SK-N-MC (cell line): ENCODE results near the gene UBL5.

Experiments
- DNase-seq: peaks from one replicate; pipeline ENCODE4 v3.0.0-alpha.2; 2011; ENCODE audit warnings: low read depth, low spot score
- H3K27ac ChIP-seq: fragments of 200-600 bp; sonication (generic); 2 replicates; pipeline ENCODE4 v1.5.1; 2016; ENCODE audit warnings: mixed run types
- H3K36me3 ChIP-seq: fragments of 200-600 bp; sonication (generic); 2 replicates; pipeline ENCODE4 v1.6.1; 2017; ENCODE audit warnings: antibody characterized with exemption, low read length, mixed read lengths; ENCODE audit not compliant: insufficient read depth
- H3K4me3 ChIP-seq: fragments of 200-600 bp; sonication (generic); 2 replicates; pipeline ENCODE4 v1.5.1; 2016
- H3K9ac ChIP-seq: fragments of 200-600 bp; sonication (generic); 2 replicates; pipeline ENCODE4 v1.8.0; 2017; ENCODE audit warnings: mixed run types, mixed read lengths; ENCODE audit not compliant: insufficient read length
- H3K9me3 ChIP-seq: fragments of 200-600 bp; sonication (generic); 2 replicates; pipeline ENCODE4 v1.6.1; 2017; ENCODE audit warnings: low read depth, mild to moderate bottlenecking, antibody characterized with exemption, low read length, moderate library complexity, mixed read lengths
- EZH2 ChIP-seq: fragments of 200-600 bp; sonication (generic); IDR thresholded peaks from one replicate; pipeline ENCODE4 v1.6.1; 2017; ENCODE audit warnings: antibody characterized with exemption
- FOXP2 ChIP-seq: optimal IDR thresholded peaks from 2 replicates; pipeline ENCODE3; 2011; ENCODE audit warnings: mild to moderate bottlenecking, moderate library complexity; ENCODE audit not compliant: insufficient read depth; ENCODE audit errors: extremely low read length, control extremely low read depth
- POLR2AphosphoS5 ChIP-seq: IDR thresholded peaks from 2 replicates; pipeline ENCODE4 v1.6.1; 2012; ENCODE audit warnings: mild to moderate bottlenecking, low read depth, low read length, borderline replicate concordance

The UBL5 gene

DNA sequence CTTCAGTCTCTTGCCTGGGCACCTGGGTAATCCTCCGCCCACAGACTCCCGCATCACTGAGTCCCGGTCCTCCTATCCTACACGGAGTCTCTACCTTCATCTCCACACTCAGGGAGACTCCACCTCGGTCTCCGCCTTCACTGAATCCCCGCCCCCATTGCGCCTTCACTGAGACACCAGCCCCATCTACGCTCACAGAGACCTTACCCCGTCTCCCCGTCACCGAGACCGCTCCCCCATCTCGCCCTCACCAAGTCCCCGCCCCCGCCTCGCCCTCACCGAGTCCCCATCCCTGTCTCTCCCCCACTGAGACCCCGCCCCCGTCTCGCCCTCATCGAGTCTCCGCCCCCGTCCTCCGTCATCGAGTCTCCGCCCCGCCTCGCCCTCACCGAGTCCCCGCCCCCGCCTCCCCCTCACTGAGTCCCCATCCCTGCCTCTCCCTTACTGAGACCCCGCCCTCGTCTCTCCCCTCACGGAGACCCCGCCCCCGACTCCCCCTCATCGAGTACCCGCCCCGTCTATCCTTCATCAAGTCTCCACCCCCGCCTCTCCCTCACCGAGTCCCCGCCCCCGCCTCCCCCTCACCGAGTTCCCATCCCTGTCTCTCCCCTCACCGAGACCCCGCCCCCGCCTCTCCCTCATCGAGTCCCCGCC lies 36.0 kb upstream of the UBL5 start:
- H3K27ac ChIP-seq = no peak overlapping the region
- H3K36me3 ChIP-seq = no peaks in the 10 kb centered on the region
- DNase-seq = peak; percentile 34
- no peak for TF ChIP-seq FOXP2
- no peak for TF ChIP-seq POLR2AphosphoS5
- no peak for TF ChIP-seq EZH2
- peak overlapping the region; percentile 83 for H3K4me3 ChIP-seq
- H3K9me3 ChIP-seq = no peaks in the 10 kb centered on the region
- no peak overlapping the region for H3K9ac ChIP-seq

DNA sequence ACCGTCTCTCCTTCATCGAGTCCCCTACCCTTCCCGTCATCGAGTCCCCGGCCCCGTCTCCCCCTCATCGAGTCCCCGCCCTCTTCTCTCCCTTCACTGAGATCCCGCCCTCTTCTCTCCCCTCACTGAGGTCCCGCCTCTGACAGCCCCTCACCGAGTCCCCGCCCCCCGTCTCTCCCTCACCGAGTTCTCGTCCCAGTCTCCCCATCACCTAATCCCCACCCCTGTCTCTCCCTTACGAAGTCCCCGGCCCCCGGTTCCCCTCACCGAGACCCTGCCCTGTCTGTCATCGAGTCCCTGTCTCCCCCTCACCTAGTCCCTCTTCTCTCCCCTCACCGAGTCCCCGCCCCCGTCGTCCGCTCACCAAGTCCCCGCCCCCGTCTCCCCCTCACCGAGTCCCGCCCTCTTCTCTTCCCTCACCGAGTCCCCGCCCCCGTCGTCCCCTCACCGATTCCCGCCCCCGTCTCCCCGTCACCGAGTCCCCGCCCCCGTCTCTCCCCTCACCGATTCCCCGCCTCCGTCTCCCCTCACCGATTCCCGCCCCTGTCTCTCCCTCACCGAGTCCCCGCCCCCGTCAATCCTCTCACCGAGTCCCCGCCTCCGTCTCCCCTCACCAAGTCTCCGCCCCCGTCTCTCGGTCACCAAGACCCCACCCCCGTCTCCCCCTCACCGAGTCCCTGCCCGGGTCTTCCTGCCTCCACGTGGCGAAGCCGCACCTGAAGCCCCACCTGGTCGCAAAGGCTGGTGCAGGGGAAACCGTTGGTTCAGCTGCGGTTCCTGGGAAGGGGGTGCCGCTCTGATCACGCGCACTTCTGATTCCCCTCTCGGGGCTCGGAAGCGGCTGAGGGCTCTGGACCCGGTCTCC lies 35.3 kb upstream of the UBL5 start:
- TF ChIP-seq EZH2 = no peak
- no peak for TF ChIP-seq POLR2AphosphoS5
- TF ChIP-seq FOXP2 = no peak
- peak overlapping the region; percentile 6 for H3K9ac ChIP-seq
- peak overlapping the region; percentile 83 for H3K4me3 ChIP-seq
- H3K36me3 ChIP-seq = no peaks in the 10 kb centered on the region
- no peaks in the 10 kb centered on the region for H3K9me3 ChIP-seq
- H3K27ac ChIP-seq = no peak overlapping the region
- peak; percentile 32 for DNase-seq

DNA sequence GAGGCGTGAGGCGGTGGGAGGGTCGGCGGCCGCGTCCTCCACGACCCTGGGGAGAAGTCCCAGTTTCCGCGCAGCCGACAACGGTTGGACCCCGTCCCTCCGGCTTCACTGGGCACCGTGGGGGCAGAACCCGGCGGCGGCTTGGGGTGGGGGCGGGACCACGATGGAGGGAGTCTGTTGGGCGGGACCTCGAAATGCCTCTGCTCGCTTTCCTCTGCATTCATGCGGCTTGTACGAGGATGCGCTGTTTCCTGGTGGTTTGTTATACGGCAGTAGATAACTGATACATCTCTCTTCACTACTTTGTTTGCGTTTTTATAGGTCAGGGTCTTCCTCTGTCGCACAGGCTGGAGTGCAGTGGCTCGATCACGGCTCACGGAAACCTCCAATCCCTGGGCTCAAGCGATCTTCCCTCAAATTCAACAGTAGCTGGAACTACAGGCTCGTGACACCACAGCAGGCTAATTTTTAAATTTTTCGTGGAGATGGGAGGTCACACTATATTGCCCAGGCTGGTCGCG lies 34.6 kb upstream of the UBL5 start:
- peak overlapping the region; percentile 83 for H3K4me3 ChIP-seq
- no peaks in the 10 kb centered on the region for H3K36me3 ChIP-seq
- TF ChIP-seq FOXP2 (no peak), EZH2 (no peak), POLR2AphosphoS5 (no peak)
- H3K9me3 ChIP-seq = no peaks in the 10 kb centered on the region
- no peak for DNase-seq
- peak overlapping the region; percentile 6 for H3K9ac ChIP-seq
- no peak overlapping the region for H3K27ac ChIP-seq

DNA sequence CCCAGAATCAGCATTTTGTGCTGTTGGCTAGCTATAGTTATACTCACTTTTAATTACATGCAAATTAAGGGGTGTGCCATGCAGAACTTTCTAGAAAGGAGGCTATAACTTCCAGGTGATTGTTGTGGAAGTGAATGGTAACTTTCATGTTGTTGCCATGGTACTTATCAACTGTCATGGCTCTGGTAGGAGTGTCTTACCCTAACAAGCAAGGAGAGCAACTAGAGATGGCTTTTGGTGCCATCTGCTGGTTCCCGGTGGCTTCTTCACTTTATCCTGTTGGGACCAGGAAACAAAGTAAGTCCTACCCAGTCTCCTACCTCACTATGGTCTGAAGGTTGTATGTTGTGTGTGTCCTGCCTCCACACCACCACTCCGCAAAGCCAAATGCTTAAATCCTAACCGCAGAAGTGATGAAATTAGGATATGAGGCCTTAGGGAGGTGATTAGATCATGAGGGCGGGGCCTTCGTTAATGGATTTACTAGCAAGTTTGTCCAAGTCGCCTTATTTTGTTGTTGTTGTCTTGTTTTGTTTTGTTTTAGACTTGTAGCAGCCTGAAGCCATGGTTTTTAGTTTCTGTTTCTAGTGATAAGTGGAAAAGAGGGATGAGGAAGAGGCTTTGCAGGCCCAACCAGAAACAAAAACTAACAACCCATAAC lies 31.5 kb upstream of the UBL5 start:
- DNase-seq = peak; percentile 87
- no peaks in the 10 kb centered on the region for H3K9me3 ChIP-seq
- TF ChIP-seq EZH2 (no peak), FOXP2 (no peak), POLR2AphosphoS5 (no peak)
- H3K4me3 ChIP-seq = no peak overlapping the region
- H3K9ac ChIP-seq = no peak overlapping the region
- no peak overlapping the region for H3K27ac ChIP-seq
- no peaks in the 10 kb centered on the region for H3K36me3 ChIP-seq

DNA sequence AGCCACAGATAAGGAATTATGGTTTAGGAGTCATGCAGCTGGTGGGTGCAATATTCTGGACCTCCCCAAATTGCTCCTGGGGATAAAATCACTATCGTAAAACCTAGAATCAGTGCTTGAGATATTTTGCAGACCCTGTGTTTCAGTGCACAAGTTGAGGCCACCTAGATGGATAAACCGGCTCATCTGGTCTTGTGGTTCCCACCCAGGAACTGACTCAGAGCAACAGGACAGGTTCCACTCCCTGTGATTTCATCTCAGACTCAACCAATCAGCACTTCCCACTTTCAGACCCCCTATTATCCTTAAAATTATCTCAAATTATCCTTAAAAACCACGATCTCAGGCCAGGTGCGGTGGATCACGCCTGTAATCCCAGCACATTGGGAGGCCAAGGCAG lies 29.8 kb upstream of the UBL5 start:
- DNase-seq = no peak
- H3K36me3 ChIP-seq = no peaks in the 10 kb centered on the region
- H3K4me3 ChIP-seq = no peak overlapping the region
- H3K9ac ChIP-seq = no peak overlapping the region
- TF ChIP-seq FOXP2 = no peak
- H3K27ac ChIP-seq = no peak overlapping the region
- H3K9me3 ChIP-seq = no peaks in the 10 kb centered on the region

DNA sequence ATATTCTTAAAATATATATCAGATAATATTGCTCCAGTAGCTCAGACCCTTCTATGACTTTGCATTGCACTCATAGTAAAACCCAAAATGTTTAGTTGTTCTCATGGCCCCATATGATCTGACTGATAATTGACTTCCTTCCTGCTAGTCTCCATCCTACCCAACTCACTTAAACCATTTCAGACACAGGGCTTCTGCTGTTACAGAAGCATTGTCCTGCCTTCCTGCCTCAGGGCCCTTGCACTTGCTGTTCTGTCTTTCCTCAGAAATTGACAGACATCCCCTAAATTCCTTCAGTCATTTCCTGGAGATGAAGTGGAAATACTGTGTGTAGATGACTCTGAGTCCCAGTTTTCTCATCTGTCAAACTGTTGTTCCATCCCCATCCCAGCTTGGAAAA lies 28.6 kb upstream of the UBL5 start:
- no peak overlapping the region for H3K9ac ChIP-seq
- H3K9me3 ChIP-seq = no peaks in the 10 kb centered on the region
- no peak for DNase-seq
- no peaks in the 10 kb centered on the region for H3K36me3 ChIP-seq
- no peak overlapping the region for H3K27ac ChIP-seq
- H3K4me3 ChIP-seq = no peak overlapping the region
- TF ChIP-seq POLR2AphosphoS5 = no peak
- no peak for TF ChIP-seq FOXP2
- TF ChIP-seq EZH2 = no peak

DNA sequence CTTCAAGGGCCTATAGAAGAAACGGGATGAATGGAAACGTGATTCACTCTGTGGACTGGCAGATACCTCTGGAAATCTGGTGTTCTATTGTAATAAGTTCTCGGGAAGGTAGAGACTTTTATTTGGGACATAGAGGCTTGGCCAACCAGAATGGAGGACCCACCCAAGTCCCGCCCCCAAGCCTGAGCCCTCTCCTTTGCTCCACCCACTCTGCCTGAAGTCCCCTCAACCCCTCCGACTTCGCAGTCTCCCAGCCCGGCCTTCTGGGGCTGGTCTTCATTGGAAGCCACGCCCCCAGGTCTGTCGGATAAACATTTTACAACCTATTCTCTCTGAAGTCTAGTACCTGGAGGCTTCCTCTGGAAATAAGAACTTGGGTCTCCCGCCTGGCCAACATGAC lies 25.7 kb upstream of the UBL5 start:
- no peak for DNase-seq
- H3K27ac ChIP-seq = no peak overlapping the region
- no peak overlapping the region for H3K9ac ChIP-seq
- no peaks in the 10 kb centered on the region for H3K9me3 ChIP-seq
- no peak for TF ChIP-seq FOXP2
- TF ChIP-seq POLR2AphosphoS5 = no peak
- TF ChIP-seq EZH2 = no peak
- no peaks in the 10 kb centered on the region for H3K36me3 ChIP-seq
- no peak overlapping the region for H3K4me3 ChIP-seq

DNA sequence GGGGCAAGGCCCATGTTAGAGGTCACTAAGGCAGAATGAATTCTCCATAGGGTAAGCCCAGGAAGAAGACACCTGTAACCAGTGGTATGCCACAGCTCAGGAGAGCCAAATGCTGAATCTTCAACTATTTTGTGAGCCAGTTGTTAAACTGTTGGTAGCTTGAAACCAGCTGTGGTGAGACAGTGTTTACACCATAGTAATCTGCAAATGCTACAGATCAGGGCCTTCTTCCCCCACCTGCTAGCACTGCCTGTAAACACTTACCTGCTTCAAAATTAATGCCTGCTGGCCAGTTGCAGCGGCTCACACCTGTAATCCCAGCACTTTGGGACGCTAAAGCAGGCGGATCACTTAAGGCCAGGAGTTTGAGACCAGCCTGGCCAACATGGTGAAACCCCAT lies 20.9 kb upstream of the UBL5 start:
- no peak overlapping the region for H3K27ac ChIP-seq
- no peak overlapping the region for H3K9ac ChIP-seq
- peaks cover 9% of the 10 kb centered on the region for H3K36me3 ChIP-seq

More for the DNA sequence above, 20.9 kb upstream of the UBL5 start:
- H3K9me3 ChIP-seq = no peaks in the 10 kb centered on the region
- H3K4me3 ChIP-seq = no peak overlapping the region
- TF ChIP-seq POLR2AphosphoS5 (no peak), FOXP2 (no peak), EZH2 (no peak)
- no peak for DNase-seq
